ENCODE results near the gene ATP1B2. TPM values are rescaled to one million over a fixed set of nuclear protein-coding genes. Genes with fewer than 3 reads are reported as not detected.

ATP1B2 gene
- total and polyA plus RNA-seq, 9 of the 15 experiments (the other 6 are each of a cell fraction or from before 2014, with no cell fraction given): 0.23 to 6.0 (median 0.99) TPM

DNA sequence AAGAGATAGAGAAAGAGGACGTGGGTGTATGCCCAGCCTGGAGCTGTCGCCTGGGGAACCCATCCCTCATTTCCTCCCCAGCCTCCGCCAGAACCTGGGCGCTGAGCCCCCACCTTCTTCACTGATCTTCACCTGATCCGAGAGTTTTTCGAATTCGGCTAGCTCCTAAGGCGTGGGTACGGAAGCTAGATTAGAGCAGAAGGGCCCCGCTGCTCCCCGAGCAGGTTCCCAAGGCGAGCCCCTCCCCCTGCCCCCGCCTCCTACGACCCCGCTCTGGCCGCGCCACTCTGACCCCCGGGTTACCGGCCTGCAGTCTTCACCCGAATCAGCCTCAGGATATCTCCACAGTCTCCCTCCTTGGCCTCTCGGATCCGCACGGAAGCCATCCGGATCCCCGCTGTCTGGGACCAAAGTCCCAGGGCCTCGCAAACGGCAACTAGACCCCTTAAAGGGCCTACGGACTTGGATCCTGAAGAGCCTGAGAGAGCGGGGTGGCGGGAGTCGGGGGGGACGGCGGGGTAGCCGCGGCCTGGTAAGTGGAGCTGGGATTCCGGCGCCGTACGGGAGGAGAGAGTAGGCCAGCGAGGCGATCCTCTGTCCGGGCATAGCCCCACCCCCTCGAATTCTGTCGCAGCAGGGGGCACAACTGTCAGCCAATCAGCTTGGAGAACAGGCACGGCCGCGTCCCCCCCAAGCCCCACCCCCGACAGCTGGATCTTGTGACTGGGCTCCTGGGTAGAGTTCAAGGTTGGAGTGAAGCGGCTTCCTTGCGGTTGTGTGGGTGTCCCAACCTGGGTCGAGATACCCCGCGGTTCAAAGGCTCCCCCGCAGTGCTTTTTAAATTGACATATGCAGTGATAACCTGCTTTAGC is 23.2 kb upstream of the ATP1B2 start, which contains the start of gene SAT2 (continued):
- TF ChIP-seq MYC (IDR thresholded peaks at IDR 0.05; ENCODE audit: low read depth, low read length): 0 out of 2 replicates have a peak, but pooled peaks have one; percentile 12
- no peak for TF ChIP-seq MYC (CRISPR knock-in tag; IDR thresholded peaks at IDR 0.05; ENCODE audit: borderline replicate concordance, low read depth)
- peak; percentile 68 for TF ChIP-seq CBFA2T3 (IDR thresholded peaks at IDR 0.05)
- TF ChIP-seq, protein P1, sequence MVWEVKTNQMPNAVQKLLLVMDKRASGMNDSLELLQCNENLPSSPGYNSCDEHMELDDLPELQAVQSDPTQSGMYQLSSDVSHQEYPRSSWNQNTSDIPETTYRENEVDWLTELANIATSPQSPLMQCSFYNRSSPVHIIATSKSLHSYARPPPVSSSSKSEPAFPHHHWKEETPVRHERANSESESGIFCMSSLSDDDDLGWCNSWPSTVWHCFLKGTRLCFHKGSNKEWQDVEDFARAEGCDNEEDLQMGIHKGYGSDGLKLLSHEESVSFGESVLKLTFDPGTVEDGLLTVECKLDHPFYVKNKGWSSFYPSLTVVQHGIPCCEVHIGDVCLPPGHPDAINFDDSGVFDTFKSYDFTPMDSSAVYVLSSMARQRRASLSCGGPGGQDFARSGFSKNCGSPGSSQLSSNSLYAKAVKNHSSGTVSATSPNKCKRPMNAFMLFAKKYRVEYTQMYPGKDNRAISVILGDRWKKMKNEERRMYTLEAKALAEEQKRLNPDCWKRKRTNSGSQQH (CRISPR knock-in tag; IDR thresholded peaks at IDR 0.05): no peak
- no peak for TF ChIP-seq RB1 (IDR thresholded peaks at IDR 0.05; ENCODE audit: low read depth)
- TF ChIP-seq FOXM1 (IDR thresholded peaks at IDR 0.05; ENCODE audit: low read depth): peak; percentile 41; the same call in 1 of the 2 replicates
- no peak for TF ChIP-seq FOXM1 (CRISPR knock-in tag; IDR thresholded peaks at IDR 0.05; ENCODE audit: low read depth)
- TF ChIP-seq ESRRA (IDR thresholded peaks at IDR 0.05; ENCODE audit: borderline replicate concordance, low read depth): peak; percentile 60; the same call in 1 of the 2 replicates
- TF ChIP-seq FOXJ3 (CRISPR knock-in tag; IDR thresholded peaks at IDR 0.05): no peak
- TF ChIP-seq NCOA6 (IDR thresholded peaks at IDR 0.05): no peak
- TF ChIP-seq, protein P2, sequence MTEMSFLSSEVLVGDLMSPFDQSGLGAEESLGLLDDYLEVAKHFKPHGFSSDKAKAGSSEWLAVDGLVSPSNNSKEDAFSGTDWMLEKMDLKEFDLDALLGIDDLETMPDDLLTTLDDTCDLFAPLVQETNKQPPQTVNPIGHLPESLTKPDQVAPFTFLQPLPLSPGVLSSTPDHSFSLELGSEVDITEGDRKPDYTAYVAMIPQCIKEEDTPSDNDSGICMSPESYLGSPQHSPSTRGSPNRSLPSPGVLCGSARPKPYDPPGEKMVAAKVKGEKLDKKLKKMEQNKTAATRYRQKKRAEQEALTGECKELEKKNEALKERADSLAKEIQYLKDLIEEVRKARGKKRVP (CRISPR knock-in tag; IDR thresholded peaks at IDR 0.05): no peak
- TF ChIP-seq RBM34 (IDR thresholded peaks at IDR 0.05; ENCODE audit: borderline replicate concordance, insufficient read depth, low read length): no peak
- TF ChIP-seq, protein P3, sequence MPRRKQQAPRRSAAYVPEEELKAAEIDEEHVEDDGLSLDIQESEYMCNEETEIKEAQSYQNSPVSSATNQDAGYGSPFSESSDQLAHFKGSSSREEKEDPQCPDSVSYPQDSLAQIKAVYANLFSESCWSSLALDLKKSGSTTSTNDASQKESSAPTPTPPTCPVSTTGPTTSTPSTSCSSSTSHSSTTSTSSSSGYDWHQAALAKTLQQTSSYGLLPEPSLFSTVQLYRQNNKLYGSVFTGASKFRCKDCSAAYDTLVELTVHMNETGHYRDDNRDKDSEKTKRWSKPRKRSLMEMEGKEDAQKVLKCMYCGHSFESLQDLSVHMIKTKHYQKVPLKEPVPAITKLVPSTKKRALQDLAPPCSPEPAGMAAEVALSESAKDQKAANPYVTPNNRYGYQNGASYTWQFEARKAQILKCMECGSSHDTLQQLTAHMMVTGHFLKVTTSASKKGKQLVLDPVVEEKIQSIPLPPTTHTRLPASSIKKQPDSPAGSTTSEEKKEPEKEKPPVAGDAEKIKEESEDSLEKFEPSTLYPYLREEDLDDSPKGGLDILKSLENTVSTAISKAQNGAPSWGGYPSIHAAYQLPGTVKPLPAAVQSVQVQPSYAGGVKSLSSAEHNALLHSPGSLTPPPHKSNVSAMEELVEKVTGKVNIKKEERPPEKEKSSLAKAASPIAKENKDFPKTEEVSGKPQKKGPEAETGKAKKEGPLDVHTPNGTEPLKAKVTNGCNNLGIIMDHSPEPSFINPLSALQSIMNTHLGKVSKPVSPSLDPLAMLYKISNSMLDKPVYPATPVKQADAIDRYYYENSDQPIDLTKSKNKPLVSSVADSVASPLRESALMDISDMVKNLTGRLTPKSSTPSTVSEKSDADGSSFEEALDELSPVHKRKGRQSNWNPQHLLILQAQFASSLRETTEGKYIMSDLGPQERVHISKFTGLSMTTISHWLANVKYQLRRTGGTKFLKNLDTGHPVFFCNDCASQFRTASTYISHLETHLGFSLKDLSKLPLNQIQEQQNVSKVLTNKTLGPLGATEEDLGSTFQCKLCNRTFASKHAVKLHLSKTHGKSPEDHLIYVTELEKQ (CRISPR knock-in tag; IDR thresholded peaks at IDR 0.05): no peak
- no peak for TF ChIP-seq BCOR (IDR thresholded peaks at IDR 0.05)
- no peak for TF ChIP-seq MTA2 (IDR thresholded peaks at IDR 0.05; ENCODE audit: low read depth)
- TF ChIP-seq ZNF184 (CRISPR knock-in tag; IDR thresholded peaks at IDR 0.05): no peak
- no peak for TF ChIP-seq XRCC3 (IDR thresholded peaks at IDR 0.05)
- no peak for TF ChIP-seq DIDO1 (tag; IDR thresholded peaks at IDR 0.05; ENCODE audit: low read depth)
- no peak for TF ChIP-seq TCF7L2 (IDR thresholded peaks at IDR 0.05; ENCODE audit: low read depth, low read length)
- peak; percentile 15; the same call in 1 of the 2 replicates for TF ChIP-seq NCOR1 (IDR thresholded peaks at IDR 0.05)
- TF ChIP-seq MTA1 (IDR thresholded peaks at IDR 0.05; ENCODE audit: borderline replicate concordance): no peak
- no peak; the same call in 1 of the 2 replicates for TF ChIP-seq RFX1 (IDR thresholded peaks at IDR 0.05)
- TF ChIP-seq E2F6 (IDR thresholded peaks at IDR 0.05; ENCODE audit: borderline replicate concordance in 1 of 2, extremely low read depth in 1 of 2, insufficient read depth in 1 of 2, insufficient read length in 1 of 2, low read depth in 1 of 2, low read length in 1 of 2, poor library complexity in 1 of 2, severe bottlenecking in 1 of 2): no peak
